H9 (cell line): Measurements from ENCODE around the gene SNRPD1. TPM values are rescaled to one million over a fixed set of nuclear protein-coding genes. Genes with fewer than 3 reads are reported as not detected.

Source experiments
- DNase-seq: peaks from one replicate; pipeline ENCODE4 v3.0.0-alpha.2; 2017
- H2AFZ ChIP-seq: one replicate; pipeline ENCODE4 v1.6.1; 2013; ENCODE audit warnings: mild to moderate bottlenecking, low read length, control low read depth, moderate library complexity
- H2AK5ac ChIP-seq: 2 replicates; pipeline ENCODE4 v1.6.1; 2013; ENCODE audit warnings: low read length, control low read depth, mixed read lengths; ENCODE audit not compliant: insufficient read length
- H2BK120ac ChIP-seq: one replicate; pipeline ENCODE4 v1.6.1; 2013; ENCODE audit warnings: low read depth, mild to moderate bottlenecking, low read length, control low read depth, inconsistent platforms; ENCODE audit not compliant: poor library complexity, severe bottlenecking
- H2BK12ac ChIP-seq: 2 replicates; pipeline ENCODE4 v1.6.1; 2013; ENCODE audit warnings: low read length, control low read depth, mixed read lengths, low read depth; ENCODE audit not compliant: insufficient read length
- H2BK15ac ChIP-seq: 2 replicates; pipeline ENCODE4 v1.6.1; 2013; ENCODE audit warnings: low read depth, low read length, control low read depth
- H2BK20ac ChIP-seq: one replicate; pipeline ENCODE4 v1.6.1; 2013; ENCODE audit warnings: low read depth, mild to moderate bottlenecking, low read length, control low read depth, inconsistent platforms; ENCODE audit not compliant: poor library complexity, severe bottlenecking
- H2BK5ac ChIP-seq: 2 replicates; pipeline ENCODE4 v1.6.1; 2013; ENCODE audit warnings: low read length, control low read depth, mixed read lengths; ENCODE audit not compliant: insufficient read length
- H3K14ac ChIP-seq: 2 replicates; pipeline ENCODE4 v1.6.1; 2013; ENCODE audit warnings: low read length, control low read depth; ENCODE audit not compliant: insufficient read depth
- H3K18ac ChIP-seq: 2 replicates; pipeline ENCODE4 v1.6.1; 2013; ENCODE audit warnings: low read depth, mild to moderate bottlenecking, mixed read lengths, low read length, control low read depth; ENCODE audit not compliant: insufficient read length
- H3K23ac ChIP-seq: 2 replicates; pipeline ENCODE4 v1.6.1; 2013; ENCODE audit warnings: low read length, control low read depth, mixed read lengths, low read depth; ENCODE audit not compliant: insufficient read length
- H3K23me2 ChIP-seq: 2 replicates; pipeline ENCODE4 v1.6.1; 2013; ENCODE audit warnings: low read depth, mild to moderate bottlenecking, mixed read lengths, low read length, control low read depth; ENCODE audit not compliant: insufficient read length, poor library complexity, severe bottlenecking
- H3K27ac ChIP-seq: 2 replicates; pipeline ENCODE4 v1.5.1; 2013; ENCODE audit warnings: low read length, control low read depth, mixed read lengths, low read depth; ENCODE audit not compliant: insufficient read length
- H3K27me3 ChIP-seq: 2 replicates; pipeline ENCODE4 v1.6.1; 2013; ENCODE audit warnings: low read length, control low read depth, inconsistent platforms; ENCODE audit not compliant: insufficient read depth
- H3K4ac ChIP-seq: 2 replicates; pipeline ENCODE4 v1.6.1; 2013; ENCODE audit warnings: low read depth, mild to moderate bottlenecking, control low read depth, inconsistent platforms, low read length, moderate library complexity
- H3K4me1 ChIP-seq: 2 replicates; pipeline ENCODE4 v1.6.1; 2013; ENCODE audit warnings: low read length, control low read depth, inconsistent platforms; ENCODE audit not compliant: insufficient read depth
- H3K4me2 ChIP-seq: 2 replicates; pipeline ENCODE4 v1.6.1; 2013; ENCODE audit warnings: low read length, control low read depth, mixed read lengths; ENCODE audit not compliant: insufficient read length, insufficient read depth
- H3K56ac ChIP-seq: 2 replicates; pipeline ENCODE4 v1.6.1; 2013; ENCODE audit warnings: low read depth, mild to moderate bottlenecking, mixed read lengths, low read length, control low read depth; ENCODE audit not compliant: insufficient read length
- H3K79me1 ChIP-seq: 2 replicates; pipeline ENCODE4 v1.6.1; 2013; ENCODE audit warnings: low read depth, mild to moderate bottlenecking, moderate library complexity, low read length, control low read depth, inconsistent platforms; ENCODE audit not compliant: insufficient read depth, poor library complexity, severe bottlenecking
- H3K79me2 ChIP-seq: 2 replicates; pipeline ENCODE4 v1.6.1; 2013; ENCODE audit warnings: low read length, control low read depth, inconsistent platforms; ENCODE audit not compliant: insufficient read depth
- H3K9ac ChIP-seq: 2 replicates; pipeline ENCODE4 v1.6.1; 2013; ENCODE audit warnings: low read length, control low read depth, mixed read lengths; ENCODE audit not compliant: insufficient read length; ENCODE audit errors: extremely low read depth
- H3K9me3 ChIP-seq: one replicate; pipeline ENCODE4 v1.6.1; 2013; ENCODE audit warnings: low read depth, low read length, inconsistent platforms; ENCODE audit not compliant: control insufficient read depth
- H3T11ph ChIP-seq: one replicate; pipeline ENCODE4 v1.6.1; 2013; ENCODE audit warnings: mild to moderate bottlenecking, low read length, control low read depth, inconsistent platforms
- H4K20me1 ChIP-seq: one replicate; pipeline ENCODE4 v1.6.1; 2013; ENCODE audit not compliant: control insufficient read depth, insufficient read length, insufficient read depth
- H4K5ac ChIP-seq: 2 replicates; pipeline ENCODE4 v1.6.1; 2013; ENCODE audit warnings: low read depth, mild to moderate bottlenecking, mixed read lengths, low read length, control low read depth; ENCODE audit not compliant: insufficient read length
- H4K8ac ChIP-seq: replicated peaks from 2 replicates; pipeline ENCODE4 v1.6.1; 2013; ENCODE audit warnings: low read length, control low read depth, mixed read lengths, low read depth; ENCODE audit not compliant: insufficient read length
- H4K91ac ChIP-seq: 2 replicates; pipeline ENCODE4 v1.6.1; 2013; ENCODE audit warnings: low read depth, mild to moderate bottlenecking, moderate library complexity, mixed read lengths, low read length, control low read depth; ENCODE audit not compliant: insufficient read length
- H3K27ac Mint-ChIP-seq, 3 experiments: 2 replicates in 2 of 3; 3 replicates in 1 of 3; pipeline ENCODE4 v1.8.0; 2020 to 2021; ENCODE audit warnings: mixed read lengths in 3 of 3, mild to moderate bottlenecking in 1 of 3, moderate library complexity in 1 of 3
- H3K27me3 Mint-ChIP-seq: 2 replicates; pipeline ENCODE4 v1.8.0; 2021; ENCODE audit warnings: low read depth, mild to moderate bottlenecking, moderate library complexity, mixed read lengths
- H3K36me3 Mint-ChIP-seq, 3 experiments: 2 replicates in 2 of 3; 3 replicates in 1 of 3; pipeline ENCODE4 v1.8.0; 2020 to 2021; ENCODE audit warnings: low read depth in 3 of 3, mixed read lengths in 3 of 3; ENCODE audit not compliant: insufficient read depth in 1 of 3
- H3K4me1 Mint-ChIP-seq, 2 experiments: 2 replicates each; pipeline ENCODE4 v1.8.0; 2020; ENCODE audit warnings: mixed read lengths in 2 of 2
- H3K4me3 Mint-ChIP-seq, 2 experiments: 2 replicates in 1 of 2; 3 replicates in 1 of 2; pipeline ENCODE4 v1.8.0; 2020 to 2021; ENCODE audit warnings: mild to moderate bottlenecking in 2 of 2, mixed read lengths in 2 of 2, moderate library complexity in 1 of 2
- H3K9me3 Mint-ChIP-seq, 2 experiments: 2 replicates in 1 of 2; 3 replicates in 1 of 2; pipeline ENCODE4 v1.8.0; 2020; ENCODE audit warnings: mild to moderate bottlenecking in 2 of 2, mixed read lengths in 2 of 2, moderate library complexity in 1 of 2
- CTCF ChIP-seq: fragments of 200-600 bp; sonication (generic); conservative IDR thresholded peaks from 3 replicates; pipeline ENCODE4 v1.8.0; 2021; ENCODE audit warnings: antibody characterized with exemption, mild to moderate bottlenecking
- WGBS: extraction: QIAGEN DNeasy Blood & Tissue Kit; methylation state at CpG from one replicate; pipeline ENCODE4 v1.1.7; 2013; ENCODE audit warnings: missing lambda C conversion rate, low lambda C conversion rate, mixed read lengths; ENCODE audit not compliant: insufficient read length; ENCODE audit errors: extremely low coverage; 5-methylcytosine and 5-hydroxymethylcytosine counted together
- total RNA-seq: library from RNA; stranded (reverse); gene quantifications from 2 replicates; pipeline ENCODE4 v1.2.1, GENCODE V29; 2021

SNRPD1 gene
- total RNA-seq, 1 experiment from 2014 or later: 178 TPM

GRCh38 chr18:21653361-21653760 is 41.2 kb downstream of the SNRPD1 start:
- Histone ChIP-seq H4K5ac (no peak overlapping the region), H3K4me2 (no peak overlapping the region), H3K4me1 (no peaks in the 10 kb centered on the region), H3K9ac (no peak overlapping the region), H4K8ac (no peak overlapping the region), H3K23ac (no peak overlapping the region), H3K27me3 (no peaks in the 10 kb centered on the region), H3K18ac (no peak overlapping the region), H2BK15ac (no peak overlapping the region), H3K56ac (no peak overlapping the region), H3T11ph (no peak overlapping the region), H2BK12ac (no peak overlapping the region), H3K79me2 (no peaks in the 10 kb centered on the region), H3K9me3 (no peaks in the 10 kb centered on the region), H3K27ac (no peak overlapping the region), H3K4ac (no peak overlapping the region), H2BK120ac (no peak overlapping the region), H4K91ac (no peak overlapping the region), H4K20me1 (no peaks in the 10 kb centered on the region), H2AK5ac (no peak overlapping the region), H2BK20ac (no peak overlapping the region), H3K14ac (no peak overlapping the region), H3K79me1 (no peaks in the 10 kb centered on the region), H2BK5ac (no peak overlapping the region), H3K23me2 (no peaks in the 10 kb centered on the region), H2AFZ (no peak overlapping the region)
- H3K27me3 Mint-ChIP-seq: no peaks in the 10 kb centered on the region
- TF ChIP-seq CTCF: no peak
- no peak overlapping the region for H3K27ac Mint-ChIP-seq
- H3K4me1 Mint-ChIP-seq: no peaks in the 10 kb centered on the region
- WGBS: no CpG with 5 or more reads among the region's 3 CpGs
- H3K36me3 Mint-ChIP-seq: peaks cover 3 to 7% (median 6%) of the 10 kb centered on the region in 3 experiments; a peak in 6 of 7 replicates
- H3K9me3 Mint-ChIP-seq: peaks cover 0 to 4% of the 10 kb centered on the region in 2 experiments; a peak in 1 of 5 replicates
- H3K4me3 Mint-ChIP-seq: no peak overlapping the region
- DNase-seq: no peak
